ENCODE measurements around the gene USP26.

GRCh38 chrX:133094098-133094731, 2.7 kb downstream of the USP26 start:
- TF ChIP-seq CTCF (IDR thresholded peaks at IDR 0.05; ENCODE audit: low read length) (no peak), EZH2 (optimal IDR thresholded peaks at IDR 0.05; ENCODE audit: low read depth, low read length) (no peak), EZH2phosphoT487 (IDR thresholded peaks at IDR 0.05; ENCODE audit: low read length) (no peak)

All from MM.1S (cell line).